Measurements from ENCODE around the gene CREB3L2. TPM values are rescaled to one million over a fixed set of nuclear protein-coding genes. Genes with fewer than 3 reads are reported as not detected.

The CREB3L2 gene
- total and polyA plus RNA-seq, 9 donors, result 15.4 to 48.9 (median 32.7) TPM

DNA sequence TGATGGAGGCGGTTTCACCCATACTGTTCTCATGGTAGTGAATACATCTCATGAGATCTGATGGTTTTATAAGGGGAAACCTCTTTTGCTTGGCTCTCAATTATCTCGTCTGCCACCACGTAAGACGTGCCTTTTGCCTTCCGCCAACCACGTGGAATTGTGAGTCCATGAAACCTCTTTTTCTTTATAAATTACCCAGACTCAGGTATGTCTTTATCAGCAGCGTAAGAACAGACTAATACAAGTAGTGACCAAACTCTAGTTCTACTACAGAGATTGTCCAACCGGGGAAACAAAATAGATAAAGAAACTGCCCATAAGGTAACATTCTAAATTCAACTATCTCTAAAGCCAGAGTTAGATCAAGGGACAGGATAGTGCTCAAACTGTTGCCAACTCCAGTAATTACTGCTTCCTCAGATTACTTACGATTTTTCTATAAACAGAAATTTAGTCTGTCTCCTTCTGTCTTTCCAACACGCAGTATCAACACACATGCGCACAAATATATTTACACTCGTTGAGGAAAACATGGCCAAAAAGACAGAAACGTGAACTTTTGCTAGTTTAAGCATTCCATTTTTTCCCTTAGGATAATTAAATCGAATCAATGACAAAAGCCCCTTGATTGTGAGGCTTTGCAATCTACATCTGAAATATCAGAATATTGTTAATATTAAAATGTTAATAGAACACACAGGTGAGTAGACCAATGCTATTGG, 36.9 kb downstream of the CREB3L2 start:
- no peaks in the 10 kb centered on the region for H3K27me3 ChIP-seq (ENCODE audit: control insufficient read depth, insufficient read depth, low read length)
- peaks cover 4% of the 10 kb centered on the region for H3K36me3 ChIP-seq (ENCODE audit: control insufficient read depth, insufficient read depth, low read length)
- H3K4me3 ChIP-seq (ENCODE audit: low read length), result no peak overlapping the region
- DNase-seq, result no peak
- peaks cover 3% of the 10 kb centered on the region for H3K9me3 ChIP-seq (replicated peaks; ENCODE audit: control insufficient read depth, low read depth, low read length)
- H3K27ac ChIP-seq (ENCODE audit: low read length), result no peak overlapping the region
- WGBS (ENCODE audit: insufficient coverage), result 87% methylated on average over 11 of the region's 14 CpGs
- peaks cover 12% of the 10 kb centered on the region for H3K4me1 ChIP-seq (ENCODE audit: control insufficient read depth, insufficient read depth, low read length)

DNA sequence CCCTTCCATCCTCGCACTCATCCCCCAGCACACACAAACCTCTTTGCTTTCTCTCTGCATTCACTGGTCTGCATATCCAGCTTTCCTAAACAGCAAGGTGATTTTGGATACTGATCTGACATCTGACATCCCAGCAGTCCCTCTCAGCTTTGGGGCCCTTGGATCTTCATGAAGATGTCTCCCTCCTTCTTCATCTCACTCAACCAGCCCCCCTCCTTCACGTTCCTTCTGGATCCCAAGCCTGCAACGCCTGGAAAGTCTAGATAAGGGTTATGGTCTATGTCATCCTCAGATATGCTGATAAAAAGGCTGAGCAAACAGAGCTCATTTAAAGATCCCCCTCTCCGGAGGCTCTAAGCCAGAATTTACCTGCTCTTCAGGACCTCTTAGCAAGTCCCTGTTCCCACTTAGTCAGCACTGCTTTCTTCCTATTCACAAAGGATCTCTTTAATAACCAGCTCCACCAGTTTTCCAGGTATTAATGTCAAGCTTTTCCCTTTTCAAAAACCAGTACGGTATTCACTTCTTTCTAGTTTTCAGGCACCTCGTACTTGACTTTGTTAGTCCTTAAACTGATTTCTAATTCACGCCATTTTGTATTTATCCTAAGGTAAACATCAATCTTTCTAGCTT, 38.9 kb downstream of the CREB3L2 start:
- 71% methylated on average over 3 of the region's 7 CpGs for WGBS (ENCODE audit: insufficient coverage)
- Histone ChIP-seq H3K27ac (ENCODE audit: low read length) (no peak overlapping the region), H3K27me3 (ENCODE audit: control insufficient read depth, insufficient read depth, low read length) (no peaks in the 10 kb centered on the region), H3K4me1 (ENCODE audit: control insufficient read depth, insufficient read depth, low read length) (peaks cover 12% of the 10 kb centered on the region), H3K4me3 (ENCODE audit: low read length) (no peak overlapping the region), H3K36me3 (ENCODE audit: control insufficient read depth, insufficient read depth, low read length) (peaks cover 5% of the 10 kb centered on the region), H3K9me3 (replicated peaks; ENCODE audit: control insufficient read depth, low read depth, low read length) (no peaks in the 10 kb centered on the region)
- DNase-seq, result no peak

DNA sequence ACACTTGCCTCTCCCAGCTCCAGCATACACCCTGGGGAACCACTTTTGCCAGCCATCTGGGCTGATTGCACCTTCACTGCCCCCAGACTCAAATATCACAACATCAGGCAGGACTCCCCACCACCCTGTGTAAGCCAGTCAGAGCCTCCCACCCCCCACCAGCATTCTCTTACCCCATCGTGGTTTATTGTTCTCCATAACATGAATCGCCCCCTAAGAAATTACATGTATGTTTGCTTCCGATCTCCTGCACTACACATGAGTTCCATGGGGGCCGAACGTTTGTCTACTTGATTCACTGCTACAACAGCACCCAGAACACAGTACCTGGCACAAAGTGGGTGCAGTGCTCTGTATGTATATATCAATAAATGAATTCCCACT, 39.4 kb downstream of the CREB3L2 start:
- Histone ChIP-seq H3K27ac (ENCODE audit: low read length) (no peak overlapping the region), H3K4me1 (ENCODE audit: control insufficient read depth, insufficient read depth, low read length) (peaks cover 9% of the 10 kb centered on the region), H3K4me3 (ENCODE audit: low read length) (no peak overlapping the region), H3K36me3 (ENCODE audit: control insufficient read depth, insufficient read depth, low read length) (peaks cover 7% of the 10 kb centered on the region), H3K9me3 (replicated peaks; ENCODE audit: control insufficient read depth, low read depth, low read length) (no peaks in the 10 kb centered on the region), H3K27me3 (ENCODE audit: control insufficient read depth, insufficient read depth, low read length) (no peaks in the 10 kb centered on the region)
- 100% methylated on average over 1 of the region's 5 CpGs for WGBS (ENCODE audit: insufficient coverage)
- DNase-seq, result no peak

DNA sequence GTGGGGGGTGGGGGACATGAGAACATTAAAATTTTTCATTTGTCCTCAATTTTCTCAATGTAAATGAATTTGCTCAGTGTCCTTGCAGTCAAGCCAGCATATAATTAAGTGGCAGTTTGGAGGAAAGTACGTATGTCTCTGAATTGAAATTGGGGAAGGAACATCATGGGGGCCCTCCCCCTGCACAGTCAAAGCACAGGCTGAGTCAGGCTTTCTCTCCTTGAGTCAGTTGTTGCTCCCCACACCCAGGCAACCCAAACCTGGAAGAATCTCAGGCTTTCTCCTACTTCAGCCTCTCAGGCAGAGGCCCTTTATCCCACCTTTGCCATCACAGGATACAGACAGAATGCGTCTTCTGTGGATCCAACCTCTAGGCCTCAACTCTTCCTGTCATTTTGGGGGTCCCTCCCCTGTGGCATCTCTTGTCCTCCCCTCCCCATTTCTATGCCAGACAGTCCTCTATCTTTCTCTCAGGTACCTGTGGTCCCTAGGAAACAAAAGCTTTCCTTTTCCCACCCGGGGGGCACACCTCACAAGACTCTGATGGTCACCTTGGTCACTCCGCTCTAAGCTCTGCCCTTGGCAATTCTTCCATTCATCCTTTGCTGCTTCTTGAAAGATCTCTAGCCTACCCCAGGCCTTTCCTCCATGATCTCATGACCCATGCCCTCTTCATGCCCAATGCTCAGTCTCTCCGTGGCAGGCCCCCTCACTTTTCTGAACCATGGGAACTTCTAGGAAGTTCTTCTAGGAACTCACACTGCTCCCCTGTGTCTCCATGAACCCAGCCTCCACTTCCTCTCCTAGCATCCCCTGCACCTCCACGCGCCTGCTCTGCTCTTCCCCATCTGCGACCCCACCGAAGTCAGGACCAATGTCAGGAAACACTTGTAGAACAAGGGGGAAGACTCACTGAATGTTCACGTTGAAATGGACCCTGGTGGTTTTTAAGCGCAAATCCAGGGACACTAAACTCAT, 40.4 kb downstream of the CREB3L2 start:
- WGBS (ENCODE audit: insufficient coverage), result 90% methylated on average over 8 of the region's 11 CpGs
- no peak overlapping the region for H3K27ac ChIP-seq (ENCODE audit: low read length)
- no peaks in the 10 kb centered on the region for H3K9me3 ChIP-seq (replicated peaks; ENCODE audit: control insufficient read depth, low read depth, low read length)
- H3K4me3 ChIP-seq (ENCODE audit: low read length), result no peak overlapping the region
- peaks cover 10% of the 10 kb centered on the region for H3K36me3 ChIP-seq (ENCODE audit: control insufficient read depth, insufficient read depth, low read length)
- peak; percentile 60 for DNase-seq
- no peaks in the 10 kb centered on the region for H3K4me1 ChIP-seq (ENCODE audit: control insufficient read depth, insufficient read depth, low read length)
- no peaks in the 10 kb centered on the region for H3K27me3 ChIP-seq (ENCODE audit: control insufficient read depth, insufficient read depth, low read length)

DNA sequence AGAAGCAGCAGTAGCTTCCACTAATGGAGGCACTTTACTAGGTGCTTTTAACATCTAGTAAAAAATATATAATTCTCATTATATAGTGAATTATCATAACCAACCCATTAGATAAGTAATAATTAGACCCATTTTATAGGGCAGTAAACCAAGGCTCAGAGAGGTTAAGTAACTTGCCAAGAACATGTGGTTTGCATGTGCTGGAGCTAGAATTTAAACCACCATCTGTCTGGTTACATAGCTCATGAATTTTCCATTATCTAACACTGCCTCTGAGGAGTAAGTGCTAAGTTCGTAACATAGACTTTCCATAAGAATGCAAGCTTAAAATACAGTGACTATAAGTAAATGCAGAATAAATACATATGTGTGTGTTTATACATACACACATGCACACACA, 41.9 kb downstream of the CREB3L2 start:
- H3K27ac ChIP-seq (ENCODE audit: low read length), result no peak overlapping the region
- WGBS (ENCODE audit: insufficient coverage), result no CpG with 5 or more reads among the region's 1 CpG
- no peak overlapping the region for H3K4me3 ChIP-seq (ENCODE audit: low read length)
- H3K27me3 ChIP-seq (ENCODE audit: control insufficient read depth, insufficient read depth, low read length), result no peaks in the 10 kb centered on the region
- peaks cover 10% of the 10 kb centered on the region for H3K36me3 ChIP-seq (ENCODE audit: control insufficient read depth, insufficient read depth, low read length)
- peaks cover 4% of the 10 kb centered on the region for H3K4me1 ChIP-seq (ENCODE audit: control insufficient read depth, insufficient read depth, low read length)
- peak; percentile 84 for DNase-seq
- H3K9me3 ChIP-seq (replicated peaks; ENCODE audit: control insufficient read depth, low read depth, low read length), result no peaks in the 10 kb centered on the region

DNA sequence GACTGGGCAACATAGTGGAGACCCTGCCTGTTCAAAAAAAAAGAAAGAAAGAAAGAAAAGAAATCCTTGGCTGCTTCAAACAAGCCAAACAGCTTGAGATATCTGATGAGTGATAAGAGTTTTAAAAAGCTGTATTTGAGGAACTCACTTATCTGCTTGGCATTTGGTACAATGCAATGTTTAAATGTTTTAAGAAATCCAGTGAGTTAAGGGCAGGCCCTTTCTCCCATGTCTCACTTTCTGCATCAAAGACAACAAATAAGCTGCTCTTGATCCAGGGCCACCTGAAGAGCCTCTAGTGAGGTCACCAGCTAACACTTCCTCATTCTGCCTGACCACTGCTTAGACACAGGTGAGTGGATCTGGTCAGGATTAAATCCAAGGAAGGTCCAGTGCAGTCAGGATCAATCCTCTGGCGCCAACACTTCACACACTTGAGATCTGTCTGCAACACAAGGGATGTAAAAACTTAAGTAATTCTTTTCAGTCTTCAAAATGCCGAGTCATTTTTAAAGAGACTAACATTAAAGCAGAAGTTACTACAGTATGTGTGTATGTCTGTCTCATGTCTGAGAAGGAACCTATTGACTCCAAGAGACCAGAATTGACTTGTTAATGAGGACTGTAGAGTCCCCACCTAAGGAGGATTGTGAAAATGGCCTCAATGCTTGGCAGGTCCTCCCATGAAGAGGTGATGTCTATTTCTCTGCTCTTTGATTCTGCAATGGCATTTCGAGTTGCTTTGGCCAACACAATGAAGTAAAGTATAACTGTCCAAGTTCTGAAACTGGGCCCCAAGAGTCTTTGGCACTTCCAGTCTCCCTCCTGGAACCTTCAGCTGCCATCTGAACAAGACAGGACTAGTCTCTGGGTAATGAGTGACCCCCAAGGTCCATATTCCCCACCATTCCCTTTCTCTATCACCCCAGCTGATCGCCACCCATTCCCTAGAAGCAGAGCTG, 43.1 kb downstream of the CREB3L2 start:
- 86% methylated on average over 1 of the region's 4 CpGs for WGBS (ENCODE audit: insufficient coverage)
- Histone ChIP-seq H3K27me3 (ENCODE audit: control insufficient read depth, insufficient read depth, low read length) (no peaks in the 10 kb centered on the region), H3K4me3 (ENCODE audit: low read length) (no peak overlapping the region), H3K27ac (ENCODE audit: low read length) (no peak overlapping the region), H3K36me3 (ENCODE audit: control insufficient read depth, insufficient read depth, low read length) (peaks cover 10% of the 10 kb centered on the region), H3K9me3 (replicated peaks; ENCODE audit: control insufficient read depth, low read depth, low read length) (no peaks in the 10 kb centered on the region), H3K4me1 (ENCODE audit: control insufficient read depth, insufficient read depth, low read length) (peaks cover 13% of the 10 kb centered on the region)
- no peak for DNase-seq

DNA sequence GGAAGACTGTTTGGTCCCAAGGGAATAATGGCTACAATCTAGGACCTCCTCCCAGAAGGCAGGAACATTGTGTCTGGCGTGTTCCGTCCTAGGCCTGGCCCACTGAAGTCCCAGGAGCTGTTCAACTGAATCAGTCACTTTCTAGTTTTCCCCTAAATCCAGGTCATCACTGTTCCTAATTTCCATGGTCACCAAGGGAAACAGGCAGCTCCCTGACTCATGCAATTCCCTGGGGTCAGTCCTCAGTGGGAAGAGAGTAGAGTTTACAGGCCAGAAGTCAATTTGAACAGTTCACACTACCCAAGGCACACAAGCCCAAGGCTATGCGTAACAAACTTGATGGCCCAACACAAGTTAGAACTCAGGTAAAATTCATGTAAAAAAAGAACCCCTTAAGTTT, 44.0 kb downstream of the CREB3L2 start:
- no CpG with 5 or more reads among the region's 3 CpGs for WGBS (ENCODE audit: insufficient coverage)
- Histone ChIP-seq H3K4me3 (ENCODE audit: low read length) (no peak overlapping the region), H3K27me3 (ENCODE audit: control insufficient read depth, insufficient read depth, low read length) (no peaks in the 10 kb centered on the region), H3K9me3 (replicated peaks; ENCODE audit: control insufficient read depth, low read depth, low read length) (no peaks in the 10 kb centered on the region), H3K4me1 (ENCODE audit: control insufficient read depth, insufficient read depth, low read length) (peaks cover 22% of the 10 kb centered on the region), H3K36me3 (ENCODE audit: control insufficient read depth, insufficient read depth, low read length) (peaks cover 9% of the 10 kb centered on the region), H3K27ac (ENCODE audit: low read length) (no peak overlapping the region)
- no peak for DNase-seq

DNA sequence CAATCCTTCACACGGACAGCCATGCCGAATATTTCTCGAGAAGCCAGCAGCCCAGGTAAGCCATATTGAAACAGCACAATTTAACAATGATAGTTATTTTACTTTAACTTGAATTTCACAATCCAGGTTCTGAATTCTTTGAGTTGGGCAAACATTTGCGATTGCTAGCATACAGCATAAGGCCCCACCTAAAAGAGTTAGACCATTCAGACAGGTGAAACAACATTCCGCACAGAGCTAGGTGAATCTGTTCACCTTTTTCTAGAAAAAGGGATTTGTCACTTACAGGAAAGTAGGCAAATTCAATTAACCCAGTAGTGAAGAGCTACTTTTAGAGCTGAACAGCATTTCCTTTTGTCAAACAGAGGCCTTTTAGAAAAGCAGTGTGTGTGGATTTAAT, 45.3 kb downstream of the CREB3L2 start:
- WGBS (ENCODE audit: insufficient coverage), result no CpG with 5 or more reads among the region's 5 CpGs
- Histone ChIP-seq H3K27me3 (ENCODE audit: control insufficient read depth, insufficient read depth, low read length) (no peaks in the 10 kb centered on the region), H3K36me3 (ENCODE audit: control insufficient read depth, insufficient read depth, low read length) (peaks cover 6% of the 10 kb centered on the region), H3K4me1 (ENCODE audit: control insufficient read depth, insufficient read depth, low read length) (peaks cover 30% of the 10 kb centered on the region), H3K27ac (ENCODE audit: low read length) (no peak overlapping the region), H3K9me3 (replicated peaks; ENCODE audit: control insufficient read depth, low read depth, low read length) (no peaks in the 10 kb centered on the region), H3K4me3 (ENCODE audit: low read length) (no peak overlapping the region)
- DNase-seq, result no peak

DNA sequence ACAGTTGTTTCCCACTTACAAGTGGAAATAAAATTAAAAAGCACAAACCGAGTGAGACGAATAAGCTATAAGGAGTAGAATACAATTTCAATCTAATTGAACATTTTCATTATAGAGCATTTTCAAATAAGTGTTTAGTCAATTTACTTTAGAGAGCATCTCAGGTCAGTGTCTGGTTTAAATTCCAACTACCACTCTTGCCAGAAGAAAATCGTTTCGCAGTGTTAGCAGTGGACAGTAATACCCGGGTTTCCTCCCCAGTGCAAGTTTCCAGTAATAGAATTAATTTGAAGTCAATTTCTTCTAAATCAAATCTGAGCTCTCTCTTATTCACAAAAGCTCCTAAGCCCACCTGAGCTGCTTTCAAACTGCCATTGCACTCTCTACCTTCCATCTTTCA, 45.7 kb downstream of the CREB3L2 start:
- Histone ChIP-seq H3K4me3 (ENCODE audit: low read length) (no peak overlapping the region), H3K27me3 (ENCODE audit: control insufficient read depth, insufficient read depth, low read length) (no peaks in the 10 kb centered on the region), H3K36me3 (ENCODE audit: control insufficient read depth, insufficient read depth, low read length) (peaks cover 6% of the 10 kb centered on the region), H3K9me3 (replicated peaks; ENCODE audit: control insufficient read depth, low read depth, low read length) (no peaks in the 10 kb centered on the region), H3K4me1 (ENCODE audit: control insufficient read depth, insufficient read depth, low read length) (peaks cover 31% of the 10 kb centered on the region), H3K27ac (ENCODE audit: low read length) (no peak overlapping the region)
- DNase-seq, result no peak
- WGBS (ENCODE audit: insufficient coverage), result no CpG with 5 or more reads among the region's 5 CpGs
